Caco-2 (cell line): ENCODE results near the gene VSIR. TPM values are rescaled to one million over a fixed set of nuclear protein-coding genes. Genes with fewer than 3 reads are reported as not detected.

Experiments
- BruUV-seq: library from RNA; stranded (reverse); fragments of 400-500 nt; replicated peaks from 2 replicates; lab custom pipeline; 2021; lab: Mats Ljungman, UMichigan
- CTCF ChIA-PET: fragments of 300-600 bp; sonication (Branson Sonifier 250); formaldehyde crosslinking; loops from one replicate; lab custom pipeline; 2022; ENCODE audit warnings: antibody characterized with exemption; lab: Charles Lee
- POLR2A ChIA-PET: fragments of 300-600 bp; sonication (Branson Sonifier 250); formaldehyde crosslinking; loops from one replicate; lab custom pipeline; 2022; ENCODE audit warnings: antibody characterized with exemption; lab: Charles Lee
- DNase-seq, 2 experiments: peaks; one replicate each; pipeline versions ENCODE4 v3.0.0 to v3.0.0-alpha.2; 2020 to 2022
- H3K27me3 ChIP-seq: replicated peaks from 2 replicates; pipeline ENCODE4 v1.6.0; 2011; ENCODE audit warnings: low read length; ENCODE audit not compliant: control insufficient read depth, insufficient read depth
- H3K36me3 ChIP-seq: 2 replicates; pipeline ENCODE4 v1.5.1; 2011; ENCODE audit warnings: low read length; ENCODE audit not compliant: control insufficient read depth, insufficient read depth
- H3K4me1 ChIP-seq: fragments of 250-450 bp; sonication (Bioruptor Pico); 2 replicates; pipeline ENCODE4 v1.5.1; 2020; ENCODE audit warnings: mild to moderate bottlenecking
- H3K4me3 ChIP-seq: 2 replicates; pipeline ENCODE4 v1.5.1; 2011; ENCODE audit warnings: low read depth, mild to moderate bottlenecking, control low read depth, low read length
- H3K9me3 ChIP-seq: fragments of 250-450 bp; sonication (Bioruptor Pico); 2 replicates; pipeline ENCODE4 v1.5.1; 2020; ENCODE audit warnings: mild to moderate bottlenecking, moderate library complexity
- H3K27ac Mint-ChIP-seq: one replicate; pipeline ENCODE4 v1.8.0; 2022; ENCODE audit warnings: mixed read lengths; ENCODE audit not compliant: unreplicated experiment
- H3K27me3 Mint-ChIP-seq: one replicate; pipeline ENCODE4 v1.8.0; 2022; ENCODE audit warnings: mixed read lengths; ENCODE audit not compliant: insufficient read depth, unreplicated experiment
- H3K36me3 Mint-ChIP-seq: one replicate; pipeline ENCODE4 v1.8.0; 2022; ENCODE audit warnings: mild to moderate bottlenecking, mixed read lengths; ENCODE audit not compliant: insufficient read depth, unreplicated experiment
- H3K4me1 Mint-ChIP-seq: one replicate; pipeline ENCODE4 v1.8.0; 2022; ENCODE audit warnings: low read depth, mixed read lengths; ENCODE audit not compliant: unreplicated experiment
- H3K4me3 Mint-ChIP-seq: one replicate; pipeline ENCODE4 v1.8.0; 2022; ENCODE audit warnings: mild to moderate bottlenecking, moderate library complexity, mixed read lengths; ENCODE audit not compliant: unreplicated experiment
- H3K9me3 Mint-ChIP-seq: one replicate; pipeline ENCODE4 v1.8.0; 2022; ENCODE audit warnings: mixed read lengths; ENCODE audit not compliant: unreplicated experiment
- CTCF ChIP-seq, 2 experiments: fragments of 200-600 bp in 1 of 2; IDR thresholded peaks; 1 replicate in 1 of 2; 2 replicates in 1 of 2; pipeline versions ENCODE4 v1.5.1 to v1.8.0; 2011 to 2022; ENCODE audit warnings: antibody characterized with exemption in 1 of 2, control low read depth in 1 of 2, inconsistent platforms in 1 of 2, low read depth in 1 of 2, low read length in 1 of 2, mild to moderate bottlenecking in 1 of 2, moderate library complexity in 1 of 2; ENCODE audit not compliant: insufficient read depth in 1 of 2, severe bottlenecking in 1 of 2, unreplicated experiment in 1 of 2
- intact Hi-C: fragments of 100-400 bp; cut with micrococcal nuclease; formaldehyde crosslinking; loops from one replicate; pipeline ENCODE4 v1.10.0; 2022; ENCODE audit not compliant: unreplicated experiment
- total RNA-seq: library from RNA; stranded (reverse); gene quantifications from 2 replicates; pipeline ENCODE4 v1.2.3, GENCODE V29; 2022

The VSIR gene
- total RNA-seq, 1 experiment from 2014 or later = 44.0 TPM

- CTCF ChIA-PET = interaction anchor here (0.6 to 2.3 kb wide), 11 partner anchors 10 to 1762 kb away, joined by 3 to 12 read pairs (median 4); no protein-coding TSS in a partner anchor
- H3K27ac Mint-ChIP-seq = peak overlapping the region; percentile 98
- H3K36me3 ChIP-seq = no peaks in the 10 kb centered on the region; the same call in 1 of the 2 replicates
These were observed 5.8 kb downstream of the VSIR start for GRCh38 chr10:71767420-71768035.

GRCh38 chr10:71766717-71767419 is 6.5 kb downstream of the VSIR start:
- Mint-ChIP-seq H3K36me3 (peaks cover 15% of the 10 kb centered on the region), H3K4me3 (peak overlapping the region; percentile 64), H3K27me3 (no peaks in the 10 kb centered on the region), H3K27ac (peak overlapping the region; percentile 98), H3K4me1 (peaks cover 35% of the 10 kb centered on the region), H3K9me3 (no peaks in the 10 kb centered on the region)
- no peak for TF ChIP-seq CTCF (IDR thresholded peaks at IDR 0.05; ENCODE audit: insufficient read depth in 1 of 2, low read depth in 1 of 2, low read length in 1 of 2, severe bottlenecking in 1 of 2, unreplicated experiment in 1 of 2)
- DNase-seq = peak; percentile 95 to 98
- BruUV-seq = no TSS peak
- Histone ChIP-seq H3K9me3 (no peaks in the 10 kb centered on the region), H3K27me3 (no peaks in the 10 kb centered on the region), H3K4me3 (no peak overlapping the region), H3K4me1 (peaks cover 69% of the 10 kb centered on the region), H3K36me3 (no peaks in the 10 kb centered on the region; the same call in 1 of the 2 replicates)
- intact Hi-C loops = loop anchor here (1.0 kb wide), 1 partner anchor 14 kb away; no protein-coding TSS in a partner anchor
- ChIA-PET POLR2A (interaction anchor here (0.6 to 1.6 kb wide), 7 partner anchors 10 to 1729 kb away, joined by 3 to 7 read pairs (median 3); partner anchors contain the start of genes PPP3CB and PSAP), CTCF (interaction anchor here (0.6 to 2.3 kb wide), 15 partner anchors 9 to 1763 kb away, joined by 3 to 12 read pairs (median 4); partner anchors contain the start of gene PSAP)

More at GRCh38 chr10:71767420-71768035, 5.8 kb downstream of the VSIR start:
- no TSS peak for BruUV-seq
- Mint-ChIP-seq H3K4me3 (peak overlapping the region; percentile 64), H3K36me3 (peaks cover 15% of the 10 kb centered on the region), H3K9me3 (no peaks in the 10 kb centered on the region), H3K4me1 (peaks cover 41% of the 10 kb centered on the region), H3K27me3 (no peaks in the 10 kb centered on the region)
- POLR2A ChIA-PET = interaction anchor here (0.9 to 1.6 kb wide), 5 partner anchors 10 to 1728 kb away, joined by 3 to 7 read pairs (median 4); partner anchors contain the start of genes PPP3CB and PSAP
- Histone ChIP-seq H3K4me1 (peaks cover 70% of the 10 kb centered on the region), H3K27me3 (no peaks in the 10 kb centered on the region), H3K9me3 (no peaks in the 10 kb centered on the region), H3K4me3 (no peak overlapping the region)
- DNase-seq = peak; percentile 79 to 93
- intact Hi-C loops = no loop called here
- no peak for TF ChIP-seq CTCF (IDR thresholded peaks at IDR 0.05; ENCODE audit: insufficient read depth in 1 of 2, low read depth in 1 of 2, low read length in 1 of 2, severe bottlenecking in 1 of 2, unreplicated experiment in 1 of 2)
